Cerebellar cortex (tissue), 1 donor: ENCODE results near the gene OGDH.

Source experiments
- DNase-seq: peaks from one replicate; pipeline ENCODE4 v3.0.0-alpha.2; 2015; ENCODE audit warnings: low spot score

Gene OGDH

GRCh38 chr7:44638611-44639557 lies 32.5 kb downstream of the OGDH start:
- DNase-seq = no peak

DNA sequence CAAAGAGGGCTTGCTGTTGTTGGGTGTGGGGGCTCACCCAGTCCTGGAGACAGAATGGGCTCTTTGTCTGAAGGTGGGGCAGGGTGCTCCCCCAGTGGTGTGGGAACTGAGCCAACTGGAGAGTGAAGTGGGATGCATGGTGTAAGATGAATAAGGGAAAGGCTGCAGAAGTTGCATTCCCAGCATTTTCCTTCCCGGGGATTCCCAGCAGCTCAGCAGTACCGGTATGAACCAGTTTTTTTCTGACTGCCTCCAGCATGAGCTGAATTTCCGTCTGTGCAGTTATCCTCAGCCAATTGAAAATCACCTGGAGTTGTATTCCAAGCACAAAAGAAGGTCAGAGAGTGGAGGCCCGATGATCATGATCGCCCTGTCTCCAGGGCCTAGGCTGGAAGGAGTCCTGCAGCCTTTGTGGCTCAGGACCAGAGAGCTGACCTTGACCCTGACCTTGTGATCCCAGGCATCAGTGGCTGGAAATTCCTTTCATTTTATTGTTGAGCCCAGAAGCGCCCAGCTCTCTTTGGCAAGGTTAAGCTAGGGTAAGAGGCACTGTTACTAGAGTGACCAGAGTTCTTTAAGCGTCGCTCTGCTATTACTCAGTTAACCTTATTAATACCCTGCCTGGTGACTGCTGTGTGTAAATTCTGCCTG lies 33.4 kb downstream of the OGDH start:
- DNase-seq = peak; percentile 76

- DNase-seq = no peak
Measured at GRCh38 chr7:44643206-44643605, 36.8 kb downstream of the OGDH start.

DNA sequence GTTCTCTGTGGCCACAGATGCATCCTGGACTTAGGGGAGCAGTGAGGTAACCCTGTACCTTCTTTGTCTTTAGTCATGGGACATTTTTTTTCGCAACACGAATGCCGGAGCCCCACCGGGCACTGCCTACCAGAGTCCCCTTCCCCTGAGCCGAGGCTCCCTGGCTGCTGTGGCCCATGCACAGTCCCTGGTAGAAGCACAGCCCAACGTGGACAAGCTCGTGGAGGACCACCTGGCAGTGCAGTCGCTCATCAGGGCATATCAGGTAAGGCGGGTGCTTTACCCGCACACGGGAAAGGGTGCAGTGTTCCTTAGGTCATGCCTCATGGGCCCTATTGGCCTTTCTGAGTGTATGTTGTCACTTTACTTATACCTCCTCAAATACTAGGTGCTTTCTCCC lies 38.8 kb downstream of the OGDH start:
- no peak for DNase-seq

GRCh38 chr7:44645696-44646095 lies 39.3 kb downstream of the OGDH start:
- no peak for DNase-seq

- DNase-seq = no peak
Measured at GRCh38 chr7:44646176-44646920, 39.9 kb downstream of the OGDH start.

GRCh38 chr7:44646921-44647636 lies 40.7 kb downstream of the OGDH start:
- no peak for DNase-seq

- no peak for DNase-seq
Measured at GRCh38 chr7:44647981-44648714, 41.7 kb downstream of the OGDH start.

- DNase-seq = no peak
Measured at GRCh38 chr7:44650242-44650641, 43.8 kb downstream of the OGDH start.

GRCh38 chr7:44650772-44651171 lies 44.3 kb downstream of the OGDH start:
- peak; percentile 16 for DNase-seq

DNA sequence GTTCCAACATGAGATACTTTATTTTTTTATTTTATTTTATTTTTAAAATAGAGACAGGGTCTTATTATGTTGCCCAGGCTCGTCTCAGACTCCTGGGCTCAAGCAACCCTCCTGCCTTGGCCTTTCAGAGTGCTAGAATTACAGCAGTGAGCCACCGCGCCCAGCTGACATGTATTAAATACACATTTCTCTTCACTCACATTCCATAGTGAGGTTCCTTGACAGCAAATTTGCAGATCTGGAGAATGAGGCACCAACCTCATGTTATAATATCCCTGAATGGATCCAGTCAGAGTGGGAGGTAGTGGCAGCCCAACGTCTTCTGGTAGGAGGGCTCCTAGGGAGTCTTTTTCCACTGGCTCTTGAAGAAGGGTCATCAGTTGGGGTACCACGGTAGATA lies 46.1 kb downstream of the OGDH start:
- DNase-seq = no peak

DNA sequence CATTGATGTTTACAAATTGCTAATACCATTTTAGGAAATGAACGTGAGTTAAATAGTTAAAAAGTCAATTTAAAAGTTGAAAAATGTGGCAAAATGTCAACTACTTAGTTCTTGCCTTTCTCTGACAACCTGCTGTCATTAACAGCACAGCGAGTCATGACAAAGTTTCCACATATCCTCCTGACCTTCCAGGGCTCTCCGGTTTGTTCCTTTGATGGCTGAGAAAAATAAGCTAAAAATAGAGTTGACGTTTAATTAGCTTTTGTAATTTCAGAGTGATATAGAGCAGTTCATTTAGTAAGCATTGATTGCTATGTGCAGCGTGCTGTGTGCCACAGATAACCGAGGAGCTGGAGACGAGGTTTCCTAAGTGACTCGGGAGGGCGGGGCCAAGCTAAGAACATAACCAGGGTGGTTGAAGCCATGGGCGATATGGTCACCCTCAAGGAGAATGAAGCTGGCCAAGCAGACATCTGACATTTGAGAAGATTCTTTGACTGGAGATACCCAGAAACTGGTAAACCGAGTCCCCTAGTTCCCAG lies 47.9 kb downstream of the OGDH start:
- no peak for DNase-seq

GRCh38 chr7:44655341-44655740 lies 48.9 kb downstream of the OGDH start:
- DNase-seq = no peak

DNA sequence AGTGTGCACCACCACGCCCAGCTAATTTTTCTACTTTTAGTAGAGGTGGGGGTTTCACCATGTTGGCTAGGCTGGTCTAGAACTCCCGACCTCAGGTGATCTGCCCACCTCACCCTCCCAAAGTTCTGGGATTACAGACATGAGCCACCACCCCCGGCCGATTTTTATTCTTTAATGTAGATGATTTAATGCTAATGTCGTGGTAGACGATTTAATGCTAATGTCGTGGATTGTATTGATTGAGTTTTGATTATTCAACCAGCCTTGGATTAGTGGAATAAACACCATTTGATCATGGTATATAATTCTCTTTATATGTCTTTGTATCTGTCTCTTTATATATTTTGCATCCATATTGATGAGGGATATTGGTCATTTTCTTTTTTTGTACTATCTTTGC lies 52.6 kb downstream of the OGDH start:
- DNase-seq = no peak

GRCh38 chr7:44661233-44661632 lies 54.8 kb downstream of the OGDH start:
- no peak for DNase-seq

DNA sequence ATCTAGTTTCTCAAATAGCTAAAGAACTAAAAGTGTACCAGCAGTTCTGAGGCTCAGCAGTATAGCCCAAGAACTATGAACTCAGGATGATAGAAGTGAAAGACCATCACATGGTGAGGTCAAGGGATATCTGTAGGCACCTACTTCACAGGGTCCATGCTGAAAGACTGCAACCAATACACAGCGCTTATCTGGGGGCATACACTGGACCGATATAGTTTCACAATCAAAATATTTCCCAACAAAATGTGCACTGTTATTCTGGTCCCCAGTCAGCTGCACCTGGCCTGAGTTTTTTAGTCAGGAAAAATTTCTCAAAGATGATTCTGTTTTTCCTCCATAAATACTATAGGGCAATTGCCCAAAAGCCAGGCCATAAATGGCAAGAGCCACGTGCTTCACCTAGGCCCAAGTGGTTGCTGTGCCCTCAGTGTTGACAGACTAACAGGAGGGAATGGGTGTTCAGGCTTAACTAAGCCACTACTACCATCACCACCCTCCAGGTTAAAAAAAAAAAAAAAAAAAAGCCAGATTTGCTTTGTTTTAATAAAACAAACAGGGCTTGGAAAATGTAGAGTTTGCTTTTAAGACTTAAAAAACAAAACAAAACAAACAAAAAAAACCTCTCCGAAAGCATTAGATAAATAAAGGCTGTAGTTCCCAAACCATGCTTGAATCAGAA lies 58.5 kb downstream of the OGDH start:
- DNase-seq = no peak

DNA sequence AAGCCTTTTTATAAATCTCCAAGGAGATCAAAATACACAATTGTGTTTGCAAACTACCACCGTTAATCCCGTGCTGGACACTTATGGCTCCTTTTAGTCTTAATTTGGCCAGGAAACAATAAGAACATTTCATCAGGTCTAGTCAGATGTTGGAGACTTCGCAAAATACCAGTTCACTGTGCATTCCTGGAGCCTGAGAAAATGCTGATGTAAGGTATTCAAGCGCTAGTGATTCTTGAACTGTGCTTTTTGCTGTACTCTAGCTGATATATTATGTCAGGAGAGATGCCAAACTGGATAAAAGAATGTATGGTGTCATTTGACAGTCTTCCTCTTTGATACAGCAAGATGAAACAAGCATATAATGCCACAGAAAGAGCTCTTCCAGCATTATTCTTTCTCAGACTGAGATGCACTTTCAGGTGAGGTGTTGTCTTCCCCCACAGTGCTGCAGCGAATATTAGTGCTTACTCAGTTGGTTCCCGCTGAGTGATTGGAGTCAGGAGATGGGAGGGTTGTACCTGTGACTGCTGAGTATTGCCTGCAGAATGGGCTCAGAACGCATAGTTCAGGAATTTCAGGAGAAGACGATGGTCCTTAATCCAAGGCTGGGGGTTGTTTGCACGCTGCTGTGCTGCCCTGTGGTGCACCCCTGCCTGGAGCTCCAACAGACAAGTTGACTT lies 59.2 kb downstream of the OGDH start:
- DNase-seq = no peak

- no peak for DNase-seq
Measured at GRCh38 chr7:44666566-44666965, 60.1 kb downstream of the OGDH start.

DNA sequence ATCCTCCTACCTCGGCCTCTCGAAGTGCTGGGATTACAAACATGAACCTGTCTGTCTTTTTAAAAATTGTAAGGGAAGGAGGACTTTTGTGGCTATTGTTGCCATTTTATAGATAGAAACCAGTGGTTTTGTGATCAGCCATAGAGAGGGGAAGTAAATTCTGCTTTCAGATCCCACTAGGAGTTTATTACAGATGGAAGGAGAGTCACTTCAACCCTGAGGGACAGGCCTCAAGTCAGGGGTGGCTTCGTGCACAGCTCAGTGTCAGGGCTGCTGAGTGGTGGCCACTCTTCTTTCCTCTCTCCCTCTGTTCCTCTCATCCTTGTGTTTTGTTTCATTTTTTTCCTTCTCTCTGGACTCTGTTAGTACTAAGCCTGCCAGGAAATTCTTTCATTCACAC lies 60.8 kb downstream of the OGDH start:
- no peak for DNase-seq

GRCh38 chr7:44671069-44671468 lies 64.6 kb downstream of the OGDH start:
- DNase-seq = no peak
